Ascending aorta (tissue), 2 donors: Measurements from ENCODE around the gene TRIM10. TPM values are rescaled to one million over a fixed set of nuclear protein-coding genes. Genes with fewer than 3 reads are reported as not detected.

Experiments used
- DNase-seq, 2 donors: peaks; one replicate each; pipeline ENCODE4 v3.0.0-alpha.2; 2019; ENCODE audit warnings: low spot score in 2 of 2
- H3K27ac ChIP-seq, 2 donors: fragments of 200-600 bp; sonication (generic); one replicate each; pipeline ENCODE4 v1.5.1; 2016 to 2017; ENCODE audit warnings: mild to moderate bottlenecking in 1 of 2
- H3K27me3 ChIP-seq: fragments of 200-600 bp; sonication (generic); one replicate; pipeline ENCODE4 v1.5.1; 2017
- H3K36me3 ChIP-seq, 2 donors: fragments of 200-600 bp; sonication (generic); one replicate each; pipeline ENCODE4 v1.5.1; 2016
- H3K4me1 ChIP-seq, 2 donors: fragments of 200-600 bp; sonication (generic); one replicate each; pipeline ENCODE4 v1.5.1; 2016 to 2017; ENCODE audit warnings: mild to moderate bottlenecking in 1 of 2
- H3K4me3 ChIP-seq, 2 donors: fragments of 200-600 bp; sonication (generic); one replicate each; pipeline ENCODE4 v1.5.1; 2016 to 2017; ENCODE audit warnings: mild to moderate bottlenecking in 1 of 2
- H3K9me3 ChIP-seq, 2 donors: fragments of 200-600 bp; sonication (generic); one replicate each; pipeline ENCODE4 v1.5.1; 2016
- intact Hi-C: fragments of 100-400 bp; cut with DNase I; formaldehyde crosslinking; loops from one replicate; pipeline ENCODE4 v1.15.1; 2023
- total RNA-seq: library from RNA; depleted of rRNA; stranded (reverse); fragments of >200 nt; gene quantifications from one replicate; pipeline ENCODE4 v1.1.0, GENCODE V29; 2016
- TF ChIP-seq, protein P1 (sequence below), 3 experiments: fragments of 200-600 bp in 2 of 3; fragments of 450-650 bp in 1 of 3; sonication (generic) in 2 of 3; IDR thresholded peaks; one replicate each; pipeline ENCODE4 v1.5.1; 2016 to 2019; ENCODE audit warnings: antibody characterized with exemption in 3 of 3, mild to moderate bottlenecking in 1 of 3, moderate library complexity in 1 of 3

Gene TRIM10
- total RNA-seq, 1 donor from 2014 or later = not detected

- no peak for DNase-seq
- intact Hi-C loops = no loop called here
- no peaks in the 10 kb centered on the region for H3K36me3 ChIP-seq
- TF ChIP-seq, protein P1, sequence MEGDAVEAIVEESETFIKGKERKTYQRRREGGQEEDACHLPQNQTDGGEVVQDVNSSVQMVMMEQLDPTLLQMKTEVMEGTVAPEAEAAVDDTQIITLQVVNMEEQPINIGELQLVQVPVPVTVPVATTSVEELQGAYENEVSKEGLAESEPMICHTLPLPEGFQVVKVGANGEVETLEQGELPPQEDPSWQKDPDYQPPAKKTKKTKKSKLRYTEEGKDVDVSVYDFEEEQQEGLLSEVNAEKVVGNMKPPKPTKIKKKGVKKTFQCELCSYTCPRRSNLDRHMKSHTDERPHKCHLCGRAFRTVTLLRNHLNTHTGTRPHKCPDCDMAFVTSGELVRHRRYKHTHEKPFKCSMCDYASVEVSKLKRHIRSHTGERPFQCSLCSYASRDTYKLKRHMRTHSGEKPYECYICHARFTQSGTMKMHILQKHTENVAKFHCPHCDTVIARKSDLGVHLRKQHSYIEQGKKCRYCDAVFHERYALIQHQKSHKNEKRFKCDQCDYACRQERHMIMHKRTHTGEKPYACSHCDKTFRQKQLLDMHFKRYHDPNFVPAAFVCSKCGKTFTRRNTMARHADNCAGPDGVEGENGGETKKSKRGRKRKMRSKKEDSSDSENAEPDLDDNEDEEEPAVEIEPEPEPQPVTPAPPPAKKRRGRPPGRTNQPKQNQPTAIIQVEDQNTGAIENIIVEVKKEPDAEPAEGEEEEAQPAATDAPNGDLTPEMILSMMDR (IDR thresholded peaks at IDR 0.05) = no peak
- H3K9me3 ChIP-seq = no peaks in the 10 kb centered on the region
- no peak overlapping the region for H3K27ac ChIP-seq
- no peak overlapping the region for H3K4me3 ChIP-seq
- H3K27me3 ChIP-seq = no peaks in the 10 kb centered on the region
- H3K4me1 ChIP-seq = peaks cover 0 to 3% of the 10 kb centered on the region in 2 donors
These were observed 3.4 kb downstream of the TRIM10 start for GRCh38 chr6:30157581-30157980.

- H3K36me3 ChIP-seq = no peaks in the 10 kb centered on the region
- no peaks in the 10 kb centered on the region for H3K9me3 ChIP-seq
- DNase-seq = no peak
- no peaks in the 10 kb centered on the region for H3K27me3 ChIP-seq
- no peak overlapping the region for H3K27ac ChIP-seq
- TF ChIP-seq, protein P1 (IDR thresholded peaks at IDR 0.05) = no peak
- no peak overlapping the region for H3K4me3 ChIP-seq
- intact Hi-C loops = no loop called here
- H3K4me1 ChIP-seq = peaks cover 0 to 3% of the 10 kb centered on the region in 2 donors
These were observed 4.2 kb downstream of the TRIM10 start for GRCh38 chr6:30156774-30157173.

DNA sequence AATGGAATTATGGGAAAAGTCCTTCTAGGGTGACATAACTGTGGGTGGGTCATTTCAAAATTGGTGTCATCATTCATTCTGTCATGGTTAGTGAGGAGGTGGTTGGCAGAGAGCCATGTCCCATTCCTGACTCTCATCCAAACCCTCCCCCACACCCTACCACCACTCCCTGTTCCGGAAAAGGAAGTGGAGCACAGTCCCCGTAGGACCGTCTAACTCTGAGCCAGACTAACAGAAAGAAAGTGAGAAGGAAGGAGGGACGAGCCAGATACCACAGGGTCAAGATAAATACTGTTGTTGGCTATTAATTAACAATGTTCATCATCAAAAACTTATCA is 4.8 kb downstream of the TRIM10 start:
- DNase-seq = no peak
- peaks cover 0 to 3% of the 10 kb centered on the region in 2 donors for H3K4me1 ChIP-seq
- no peak overlapping the region for H3K4me3 ChIP-seq
- H3K27ac ChIP-seq = no peak overlapping the region
- no peaks in the 10 kb centered on the region for H3K9me3 ChIP-seq
- intact Hi-C loops = no loop called here
- TF ChIP-seq, protein P1 (IDR thresholded peaks at IDR 0.05) = no peak
- no peaks in the 10 kb centered on the region for H3K27me3 ChIP-seq
- H3K36me3 ChIP-seq = no peaks in the 10 kb centered on the region

GRCh38 chr6:30155520-30156261 is 5.3 kb downstream of the TRIM10 start:
- Histone ChIP-seq H3K4me1 (peaks cover 0 to 3% of the 10 kb centered on the region in 2 donors), H3K9me3 (no peaks in the 10 kb centered on the region), H3K36me3 (no peaks in the 10 kb centered on the region), H3K27me3 (no peaks in the 10 kb centered on the region), H3K4me3 (no peak overlapping the region), H3K27ac (no peak overlapping the region)
- TF ChIP-seq, protein P1 (IDR thresholded peaks at IDR 0.05) = no peak
- intact Hi-C loops = no loop called here
- DNase-seq = no peak

- no peak overlapping the region for H3K27ac ChIP-seq
- H3K27me3 ChIP-seq = no peaks in the 10 kb centered on the region
- H3K9me3 ChIP-seq = no peaks in the 10 kb centered on the region
- H3K36me3 ChIP-seq = no peaks in the 10 kb centered on the region
- TF ChIP-seq, protein P1 (IDR thresholded peaks at IDR 0.05) = no peak
- intact Hi-C loops = no loop called here
- H3K4me1 ChIP-seq = peaks cover 0 to 3% of the 10 kb centered on the region in 2 donors
- no peak for DNase-seq
- no peak overlapping the region for H3K4me3 ChIP-seq
These were observed 6.1 kb downstream of the TRIM10 start for GRCh38 chr6:30154709-30155519.
